Activated CD8-positive, alpha-beta memory T cell treated with anti-CD3 and anti-CD28 coated beads for 24 hours (primary cell): ENCODE data around the gene CADM3.

Experiments
- DNase-seq: peaks from one replicate; pipeline ENCODE4 v3.0.0-alpha.2; 2020

The CADM3 gene

GRCh38 chr1:159171254-159171687, at the start of gene CADM3:
CADM3 (plus strand) TSS chr1:159171615; CDS start chr1:159171766, 151 bp downstream.
- no peak for DNase-seq

GRCh38 chr1:159122005-159122621, 49.3 kb upstream of the CADM3 start:
- DNase-seq = no peak

GRCh38 chr1:159123587-159123986, 47.8 kb upstream of the CADM3 start:
- DNase-seq = no peak

GRCh38 chr1:159132271-159132881, 39.0 kb upstream of the CADM3 start:
- DNase-seq = peak; percentile 86

- DNase-seq = no peak
These were observed 30.9 kb upstream of the CADM3 start for GRCh38 chr1:159140474-159140873.

GRCh38 chr1:159141584-159142390, 29.6 kb upstream of the CADM3 start:
- no peak for DNase-seq

GRCh38 chr1:159142391-159142663, 29.1 kb upstream of the CADM3 start:
- DNase-seq = no peak

GRCh38 chr1:159142726-159143510, 28.5 kb upstream of the CADM3 start:
- no peak for DNase-seq

- no peak for DNase-seq
These were observed 26.8 kb upstream of the CADM3 start for GRCh38 chr1:159144571-159144970.

GRCh38 chr1:159146980-159147379, 24.4 kb upstream of the CADM3 start:
- DNase-seq = no peak

- no peak for DNase-seq
These were observed 19.4 kb upstream of the CADM3 start for GRCh38 chr1:159152031-159152430.

GRCh38 chr1:159161001-159161718, 10.3 kb upstream of the CADM3 start:
- DNase-seq = peak; percentile 77

GRCh38 chr1:159161719-159162026, 9.7 kb upstream of the CADM3 start:
- no peak for DNase-seq

GRCh38 chr1:159162516-159163265, 8.7 kb upstream of the CADM3 start:
- no peak for DNase-seq

GRCh38 chr1:159163614-159164228, 7.7 kb upstream of the CADM3 start:
- DNase-seq = no peak

- DNase-seq = no peak
These were observed 3.4 kb upstream of the CADM3 start for GRCh38 chr1:159168043-159168442.

GRCh38 chr1:159170639-159171038, 776 bp upstream of the CADM3 start:
- no peak for DNase-seq

- no peak for DNase-seq
These were observed 480 bp downstream of the CADM3 start for GRCh38 chr1:159171688-159172501.

- DNase-seq = no peak
These were observed 1.3 kb downstream of the CADM3 start for GRCh38 chr1:159172614-159173291.

- no peak for DNase-seq
These were observed 1.9 kb downstream of the CADM3 start for GRCh38 chr1:159173320-159173719.
